GM18505 (cell line): ENCODE data around the gene PHKG2.

ENCODE experiments used
- ATAC-seq: cut with Tn5 transposase; IDR thresholded peaks from one replicate; pipeline ENCODE4 v1.9.1; 2021; ENCODE audit not compliant: unreplicated experiment
- POLR2A ChIP-seq: IDR thresholded peaks from 4 replicates; pipeline ENCODE4 v1.6.1; 2011; ENCODE audit warnings: borderline replicate concordance; ENCODE audit not compliant: insufficient read depth, insufficient read length; ENCODE audit errors: extremely low read depth

The PHKG2 gene

GRCh38 chr16:30750876-30751465 is 2.7 kb downstream of the PHKG2 start:
- TF ChIP-seq POLR2A: no peak
- ATAC-seq: no peak

DNA sequence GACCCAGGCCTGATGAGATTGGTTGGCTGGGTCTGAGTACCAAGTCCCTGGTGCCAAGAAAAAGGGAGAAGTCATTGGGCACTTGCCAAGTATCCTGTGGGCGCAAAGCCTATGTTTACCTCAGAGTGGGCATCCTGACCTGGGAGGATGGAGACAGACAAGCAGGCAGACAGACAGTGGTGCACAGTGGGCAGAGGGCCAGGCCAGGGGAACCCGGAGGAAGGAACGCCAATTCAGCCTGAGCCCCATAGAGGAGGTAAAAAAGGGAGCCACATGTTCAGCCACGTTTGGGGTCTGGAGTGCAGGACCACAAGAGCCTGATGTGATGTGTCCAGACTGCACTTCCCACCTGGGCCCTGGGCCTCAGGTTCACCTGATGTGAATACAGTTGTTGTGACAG is 5.4 kb downstream of the PHKG2 start:
- no peak for TF ChIP-seq POLR2A
- ATAC-seq: no peak

DNA sequence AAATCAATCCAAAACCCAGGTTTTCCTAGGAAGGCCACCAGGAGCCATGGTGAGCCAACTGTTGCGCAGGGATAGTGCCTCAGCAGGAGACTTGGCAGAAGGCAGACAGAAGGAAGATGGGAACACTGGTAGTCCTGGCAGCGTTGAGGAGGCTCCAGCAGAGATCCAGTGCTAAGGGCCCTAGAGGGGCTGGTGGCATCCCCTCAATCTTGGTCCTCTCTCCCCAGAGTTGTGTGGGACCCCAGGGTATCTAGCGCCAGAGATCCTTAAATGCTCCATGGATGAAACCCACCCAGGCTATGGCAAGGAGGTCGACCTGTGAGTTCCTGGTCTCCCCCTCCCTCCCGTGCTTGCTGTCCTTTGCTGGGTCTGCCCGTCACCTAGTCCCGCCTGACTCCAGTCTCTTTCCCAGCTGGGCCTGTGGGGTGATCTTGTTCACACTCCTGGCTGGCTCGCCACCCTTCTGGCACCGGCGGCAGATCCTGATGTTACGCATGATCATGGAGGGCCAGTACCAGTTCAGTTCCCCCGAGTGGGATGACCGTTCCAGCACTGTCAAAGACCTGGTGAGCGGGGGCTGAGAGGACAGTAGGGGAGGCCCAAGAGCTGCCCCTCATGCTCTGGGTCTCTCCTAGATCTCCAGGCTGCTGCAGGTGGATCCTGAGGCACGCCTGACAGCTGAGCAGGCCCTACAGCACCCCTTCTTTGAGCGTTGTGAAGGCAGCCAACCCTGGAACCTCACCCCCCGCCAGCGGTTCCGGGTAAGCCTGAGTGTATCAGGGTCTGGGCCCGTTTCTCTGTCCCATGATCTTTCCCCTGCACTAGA is 7.9 kb downstream of the PHKG2 start:
- TF ChIP-seq POLR2A: no peak
- no peak for ATAC-seq

- TF ChIP-seq POLR2A: no peak
- no peak for ATAC-seq
Measured at GRCh38 chr16:30756781-30757100, 8.5 kb downstream of the PHKG2 start.

GRCh38 chr16:30757316-30757715 is 9.1 kb downstream of the PHKG2 start:
- no peak for TF ChIP-seq POLR2A
- ATAC-seq: no peak

- no peak for TF ChIP-seq POLR2A
- no peak for ATAC-seq
Measured at GRCh38 chr16:30758988-30759491, 10.8 kb downstream of the PHKG2 start.

DNA sequence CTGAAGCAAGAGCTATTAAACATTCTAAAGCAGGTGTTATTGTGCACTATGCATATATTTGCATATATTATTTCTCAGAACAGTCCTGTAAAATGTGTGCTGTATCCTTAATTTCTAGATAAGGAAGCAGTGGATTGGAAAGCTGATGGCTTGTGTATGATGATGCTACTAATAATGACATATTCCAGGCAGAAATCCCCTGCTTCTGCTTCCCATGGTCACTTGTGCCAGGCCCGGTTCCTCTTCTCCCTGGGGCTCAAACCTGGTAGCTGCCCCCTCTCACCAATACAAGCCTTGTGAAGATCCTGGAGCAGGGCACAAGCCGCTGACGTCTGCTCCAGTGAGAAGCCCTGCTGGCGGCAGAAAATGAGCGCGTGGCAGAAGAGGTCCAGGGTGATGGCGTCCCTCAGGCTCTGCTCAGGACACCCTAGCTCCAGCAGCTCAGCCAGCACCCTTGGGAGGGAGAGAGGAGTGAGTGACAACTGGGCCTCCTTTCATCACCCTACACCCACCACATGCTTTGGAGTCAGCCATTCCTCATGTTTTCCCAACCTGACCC is 11.9 kb downstream of the PHKG2 start:
- TF ChIP-seq POLR2A: no peak
- no peak for ATAC-seq

DNA sequence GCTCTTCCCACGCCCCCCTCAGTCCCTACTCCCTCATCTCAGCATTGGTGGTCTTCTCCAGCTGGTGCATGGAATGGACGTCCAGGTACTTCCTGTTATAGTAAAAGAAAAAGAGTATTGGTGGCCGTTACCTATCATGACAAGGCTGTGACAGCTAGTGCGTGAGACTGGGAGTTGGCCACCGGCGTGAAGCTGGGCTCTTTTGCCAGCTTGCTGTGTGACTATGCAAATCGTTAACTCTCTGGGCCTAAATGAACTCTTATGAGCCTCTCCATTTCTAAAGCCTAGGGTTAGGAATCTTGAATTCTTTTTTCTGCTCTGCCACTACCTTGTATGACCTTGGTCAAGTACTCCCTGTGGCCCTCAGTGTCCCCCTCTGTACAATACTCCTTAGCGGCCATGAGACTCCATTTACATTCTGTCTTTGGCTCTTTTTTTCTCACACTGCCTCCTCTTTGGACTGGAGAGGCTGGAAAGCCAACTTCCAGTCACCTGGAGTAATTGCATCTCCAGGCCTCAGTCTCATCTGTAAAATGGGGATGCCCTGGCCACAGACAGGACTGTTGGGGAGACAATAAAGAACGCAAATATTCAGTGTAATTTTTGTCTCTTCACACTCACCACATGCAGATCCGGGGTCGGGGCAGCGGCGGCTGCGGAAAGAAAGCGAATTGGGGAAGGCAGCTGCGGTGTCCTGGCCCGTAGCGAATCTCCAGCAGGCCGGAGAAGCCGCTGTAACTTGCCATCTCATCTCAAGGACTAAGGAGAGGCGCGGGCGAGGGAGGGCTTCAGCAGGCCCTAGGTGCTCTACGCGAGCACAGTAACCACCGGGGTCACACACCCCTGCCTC is 12.6 kb downstream of the PHKG2 start:
- no peak for ATAC-seq
- no peak for TF ChIP-seq POLR2A

GRCh38 chr16:30761427-30761927 is 13.3 kb downstream of the PHKG2 start:
- TF ChIP-seq POLR2A: peak; percentile 21
- ATAC-seq: peak; percentile 23

- peak; percentile 80 for ATAC-seq
- peak; percentile 92 for TF ChIP-seq POLR2A
Measured at GRCh38 chr16:30761928-30762902, 14.0 kb downstream of the PHKG2 start, which contains the start of the genes CFAP119 and RNF40. CFAP119 (minus strand) TSS chr16:30762062; CDS start chr16:30761748, 314 bp downstream. RNF40 (plus strand) TSS chr16:30762322; CDS start chr16:30762546, 224 bp downstream.

- ATAC-seq: no peak
- TF ChIP-seq POLR2A: no peak
Measured at GRCh38 chr16:30762991-30763725, 14.9 kb downstream of the PHKG2 start.
